A204.1 (cell line): ENCODE measurements around the gene SLX9.

Experiments used
- FAIRE-seq: peaks from 2 replicates; lab custom pipeline; 2012; peaks lifted over from hg19 to GRCh38; lab: Jason Lieb, UNC

Gene SLX9

DNA sequence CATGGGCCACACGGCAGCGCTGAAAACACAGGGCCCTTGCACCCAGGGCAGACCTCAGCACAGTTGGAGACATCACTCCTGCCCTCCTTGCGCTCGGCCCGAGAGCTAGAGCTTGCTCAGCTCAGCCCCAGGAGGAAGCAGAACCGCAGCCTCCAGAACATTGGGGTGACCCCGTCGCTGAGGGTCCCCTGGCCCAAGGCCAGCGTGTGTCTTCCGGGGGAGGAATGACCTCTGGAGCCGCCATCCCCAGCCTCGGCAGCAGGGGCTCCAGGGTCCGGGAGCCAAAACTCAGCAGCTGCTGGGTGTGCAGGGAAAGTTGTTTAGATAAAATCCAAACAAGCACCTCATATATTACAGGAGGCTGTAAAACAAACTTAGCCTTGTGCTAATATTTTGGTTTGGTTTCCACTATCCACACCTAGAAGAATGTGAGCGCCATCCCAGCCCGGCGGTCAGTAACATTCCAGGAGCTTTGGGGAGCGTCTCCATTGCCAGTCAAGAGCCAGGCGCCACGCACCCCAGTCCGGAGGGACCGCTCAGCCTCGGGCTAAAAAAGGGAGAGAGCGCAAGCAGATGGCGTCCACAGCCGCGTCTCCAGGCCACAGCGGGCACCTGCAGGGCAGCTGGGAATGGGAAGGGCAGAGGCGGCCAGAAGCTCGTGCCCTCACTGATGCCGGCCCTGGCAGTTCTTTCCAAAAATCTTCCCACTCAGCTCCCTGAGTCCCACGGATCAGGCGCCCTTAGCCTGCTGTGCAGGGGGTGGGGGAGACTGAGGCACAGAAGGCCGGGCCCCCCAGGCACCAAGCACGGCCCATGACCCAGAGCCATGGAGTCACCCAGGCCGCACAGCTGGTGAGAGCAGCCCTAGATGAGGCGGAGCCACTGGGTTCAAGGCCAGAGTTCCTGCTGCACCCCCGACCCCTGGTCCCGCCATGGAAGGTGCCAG lies 52.0 kb downstream of the SLX9 start:
- FAIRE-seq: no peak

DNA sequence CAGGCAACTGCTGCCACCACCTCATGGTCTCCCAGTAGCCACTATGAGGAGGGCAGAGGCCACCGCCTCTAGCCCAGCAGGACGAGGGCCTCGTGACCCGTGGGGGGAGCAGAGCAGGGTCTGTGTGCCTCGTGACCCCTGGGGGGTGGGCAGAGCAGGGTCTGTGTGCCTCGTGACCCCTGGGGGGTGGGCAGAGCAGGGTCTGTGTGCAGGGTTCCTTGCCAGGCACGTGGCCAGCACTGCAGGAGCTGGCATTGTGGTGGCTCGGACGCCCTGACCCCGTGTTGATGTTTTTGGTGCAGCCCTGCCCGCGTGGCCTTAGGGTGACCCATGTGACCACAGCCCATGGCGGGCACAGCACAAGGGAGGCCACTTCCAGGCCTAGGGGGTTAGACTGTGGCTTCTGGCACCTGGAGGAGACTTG lies 52.8 kb downstream of the SLX9 start:
- no peak for FAIRE-seq

- FAIRE-seq: no peak
Measured at GRCh38 chr21:44993321-44994046, 53.7 kb downstream of the SLX9 start.

- no peak for FAIRE-seq
Measured at GRCh38 chr21:44994047-44994694, 54.3 kb downstream of the SLX9 start.

GRCh38 chr21:44994695-44995342 lies 55.0 kb downstream of the SLX9 start:
- no peak for FAIRE-seq

DNA sequence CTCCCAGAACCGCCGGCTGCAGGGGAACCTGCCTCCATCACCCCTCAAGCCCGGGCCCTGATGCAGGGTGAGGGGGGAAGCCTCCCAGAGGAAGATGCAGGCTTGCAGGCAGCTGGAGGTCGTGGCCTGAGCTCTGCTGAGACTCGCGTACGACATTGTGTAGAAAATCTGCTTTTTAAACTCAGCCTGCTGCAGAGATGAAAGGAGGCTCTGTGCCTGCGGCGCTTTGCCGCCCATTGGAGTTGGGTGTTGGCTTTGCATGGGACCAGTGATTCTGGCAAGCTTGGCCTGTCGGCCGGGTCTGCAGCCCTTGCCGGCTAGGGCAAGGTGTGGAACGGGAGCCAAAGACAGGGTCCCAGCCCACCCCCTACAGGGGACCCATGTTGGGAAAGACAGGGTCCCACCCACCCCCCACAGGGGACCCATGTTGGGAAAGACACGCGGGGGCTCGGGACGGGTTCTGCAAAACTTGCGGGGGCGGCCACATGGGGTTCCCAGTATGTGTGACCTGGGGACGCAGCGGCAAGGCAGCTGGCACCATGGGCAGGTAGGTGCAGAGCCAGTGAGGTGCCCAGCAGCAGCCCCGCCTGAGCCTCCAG lies 55.6 kb downstream of the SLX9 start:
- FAIRE-seq: no peak

- FAIRE-seq: no peak
Measured at GRCh38 chr21:44996096-44996495, 56.3 kb downstream of the SLX9 start.

DNA sequence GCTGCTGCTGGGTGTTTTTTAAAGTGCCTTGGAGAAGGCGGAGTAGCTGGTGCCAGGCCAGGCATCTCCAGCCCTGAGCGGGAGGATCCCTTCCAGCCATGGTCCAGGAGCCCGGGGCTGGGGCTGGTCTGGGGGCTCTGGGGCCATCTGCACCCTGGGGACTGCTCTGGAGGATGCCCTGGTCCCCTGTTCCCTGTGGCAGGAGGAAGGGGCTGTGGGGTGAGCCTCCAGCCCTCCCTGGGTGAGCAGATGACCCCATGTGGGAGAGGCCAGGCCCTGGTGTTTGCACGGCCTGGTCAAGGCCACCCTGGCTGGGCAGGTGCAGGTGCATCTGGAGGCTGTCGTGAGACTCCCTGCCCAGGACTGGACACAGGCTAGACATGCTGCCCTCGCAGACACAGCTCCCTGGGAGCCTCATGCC lies 56.7 kb downstream of the SLX9 start:
- FAIRE-seq: no peak

DNA sequence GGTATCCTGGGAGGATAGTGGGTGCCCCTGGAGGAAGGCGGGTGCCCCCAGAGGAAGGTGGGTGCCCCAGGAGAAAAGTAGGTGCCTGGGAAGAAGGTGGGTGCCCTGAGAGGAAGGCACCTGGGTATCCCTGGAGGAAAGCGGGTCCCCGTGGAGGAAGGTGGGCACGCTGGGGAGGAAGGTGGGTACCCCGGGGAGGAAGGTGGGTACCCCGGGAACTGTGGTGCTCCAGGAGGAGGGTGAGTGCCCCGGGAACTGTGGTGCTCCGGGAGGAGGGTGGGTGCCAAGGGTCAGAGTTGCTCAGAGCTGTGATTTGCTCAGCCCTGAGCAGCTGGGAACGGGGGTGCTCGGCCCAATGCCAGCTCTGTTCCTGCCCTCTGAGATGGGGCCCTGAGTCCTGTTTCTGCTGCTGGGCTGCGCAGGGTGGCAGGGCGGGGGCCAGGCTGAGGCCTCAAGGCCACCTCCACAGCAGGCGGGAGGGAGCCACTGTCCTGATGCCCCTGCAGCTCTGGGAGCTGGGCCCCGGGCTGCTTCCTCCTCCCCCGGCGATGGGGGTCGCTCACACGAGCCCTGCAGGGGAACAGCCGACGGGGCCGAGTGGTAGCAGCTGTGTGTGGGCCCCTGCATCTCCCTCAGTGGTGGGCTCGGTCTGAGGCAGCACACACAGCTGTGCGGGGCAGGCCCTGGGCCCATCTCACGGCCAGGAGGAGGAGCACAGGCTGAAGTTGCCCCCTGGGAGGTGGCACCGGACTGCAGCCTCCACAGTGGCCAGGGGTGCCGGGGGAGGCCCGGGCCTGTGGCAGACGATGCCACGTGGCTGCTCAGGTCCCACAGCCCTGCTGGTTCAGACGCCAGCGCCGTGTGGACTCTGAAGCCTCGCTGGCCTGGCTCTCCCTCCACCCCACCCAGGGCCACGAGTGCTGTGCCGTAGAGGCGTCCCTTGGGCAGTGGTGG lies 57.4 kb downstream of the SLX9 start:
- FAIRE-seq: no peak

DNA sequence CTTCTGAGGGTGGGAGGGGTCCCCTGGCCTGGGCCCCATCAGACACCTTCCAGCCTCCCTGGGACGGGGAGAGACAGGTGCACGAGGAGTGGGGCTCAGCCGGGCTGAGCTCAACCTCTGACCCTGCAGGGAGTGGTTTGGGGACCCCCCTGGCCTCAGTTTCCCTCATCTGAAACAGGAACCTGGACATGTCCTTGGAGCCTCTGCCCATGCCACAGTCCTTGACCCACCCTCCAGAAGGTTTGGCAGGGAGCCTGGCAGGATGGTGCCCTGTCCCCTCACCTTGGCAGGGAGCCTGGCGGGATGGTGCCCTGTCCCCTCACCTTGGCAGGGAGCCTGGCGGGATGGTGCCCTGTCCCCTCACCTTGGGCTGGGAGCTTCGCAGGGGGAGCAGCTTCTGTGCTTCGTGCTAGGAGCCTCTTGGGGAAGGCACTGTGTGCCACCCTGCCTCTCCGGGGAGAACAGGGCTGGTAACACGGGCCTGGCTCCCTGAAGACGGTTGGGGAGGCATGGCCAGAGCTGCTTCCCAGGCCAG lies 58.3 kb downstream of the SLX9 start:
- FAIRE-seq: no peak

DNA sequence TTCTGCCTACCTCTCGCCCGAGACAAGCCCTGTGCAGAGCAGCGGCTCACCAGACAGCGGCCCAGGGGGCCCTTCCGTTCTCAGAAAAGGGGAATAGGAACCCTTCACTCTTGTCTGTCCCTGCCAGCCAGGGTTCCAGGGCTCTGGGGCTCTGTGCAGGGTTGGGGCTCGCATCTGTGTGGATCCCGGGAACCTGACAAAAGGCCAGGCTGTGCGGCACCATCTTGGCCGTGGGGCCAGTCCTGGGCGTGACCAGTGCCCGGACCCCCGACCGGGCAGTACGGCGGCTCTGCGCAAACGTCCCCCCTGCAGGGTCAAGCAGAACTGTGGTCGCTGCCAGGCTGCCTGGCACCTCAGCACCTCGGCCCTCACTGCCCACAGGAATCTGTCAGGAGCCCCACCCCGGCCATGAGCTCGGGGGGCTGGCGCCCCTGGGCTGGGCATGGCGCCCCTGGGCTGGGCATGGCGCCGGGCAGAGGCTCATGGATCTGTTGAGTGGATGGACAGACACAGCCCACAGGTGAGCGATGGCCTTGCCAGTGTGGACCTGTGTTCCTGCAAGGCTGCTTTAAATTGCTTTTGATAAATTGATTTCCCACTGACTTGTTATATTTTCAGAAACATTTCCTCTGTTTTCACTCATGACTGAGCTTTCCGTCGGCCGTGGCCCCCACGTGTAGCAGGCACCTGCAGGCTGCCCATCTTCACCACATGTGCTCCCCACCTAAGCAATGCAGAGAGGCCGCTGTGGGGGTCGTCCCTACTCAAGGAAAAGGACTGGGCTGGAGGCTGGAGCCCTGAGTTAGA lies 59.0 kb downstream of the SLX9 start:
- FAIRE-seq: no peak

- FAIRE-seq: no peak
Measured at GRCh38 chr21:44999428-44999971, 59.7 kb downstream of the SLX9 start.

- FAIRE-seq: no peak
Measured at GRCh38 chr21:44999972-45000636, 60.3 kb downstream of the SLX9 start.

DNA sequence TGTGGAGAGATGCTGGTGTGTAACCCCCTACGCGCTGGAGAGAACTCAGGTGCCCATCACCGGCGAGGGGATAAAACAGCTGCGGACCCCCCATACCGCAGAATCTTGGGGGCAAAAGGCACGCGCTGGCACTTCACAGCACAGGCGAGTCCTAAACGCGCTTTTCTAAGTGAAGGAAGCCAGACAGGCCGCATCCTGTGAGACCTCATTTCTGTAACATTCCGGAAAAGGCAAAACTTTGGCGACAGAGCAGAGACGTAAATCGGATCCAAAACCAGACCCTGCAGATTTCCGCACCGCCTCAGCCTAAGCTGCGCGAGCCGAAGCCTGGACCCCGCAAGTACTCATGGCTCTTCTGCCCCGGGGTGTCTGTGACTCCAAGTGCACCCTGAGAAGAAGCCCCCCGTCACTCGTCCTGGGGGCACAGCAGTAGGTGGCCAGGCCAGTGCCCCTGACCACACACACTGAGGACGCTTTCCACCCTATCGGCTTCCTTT lies 60.9 kb downstream of the SLX9 start:
- FAIRE-seq: no peak

- no peak for FAIRE-seq
Measured at GRCh38 chr21:45001134-45002095, 61.6 kb downstream of the SLX9 start.

DNA sequence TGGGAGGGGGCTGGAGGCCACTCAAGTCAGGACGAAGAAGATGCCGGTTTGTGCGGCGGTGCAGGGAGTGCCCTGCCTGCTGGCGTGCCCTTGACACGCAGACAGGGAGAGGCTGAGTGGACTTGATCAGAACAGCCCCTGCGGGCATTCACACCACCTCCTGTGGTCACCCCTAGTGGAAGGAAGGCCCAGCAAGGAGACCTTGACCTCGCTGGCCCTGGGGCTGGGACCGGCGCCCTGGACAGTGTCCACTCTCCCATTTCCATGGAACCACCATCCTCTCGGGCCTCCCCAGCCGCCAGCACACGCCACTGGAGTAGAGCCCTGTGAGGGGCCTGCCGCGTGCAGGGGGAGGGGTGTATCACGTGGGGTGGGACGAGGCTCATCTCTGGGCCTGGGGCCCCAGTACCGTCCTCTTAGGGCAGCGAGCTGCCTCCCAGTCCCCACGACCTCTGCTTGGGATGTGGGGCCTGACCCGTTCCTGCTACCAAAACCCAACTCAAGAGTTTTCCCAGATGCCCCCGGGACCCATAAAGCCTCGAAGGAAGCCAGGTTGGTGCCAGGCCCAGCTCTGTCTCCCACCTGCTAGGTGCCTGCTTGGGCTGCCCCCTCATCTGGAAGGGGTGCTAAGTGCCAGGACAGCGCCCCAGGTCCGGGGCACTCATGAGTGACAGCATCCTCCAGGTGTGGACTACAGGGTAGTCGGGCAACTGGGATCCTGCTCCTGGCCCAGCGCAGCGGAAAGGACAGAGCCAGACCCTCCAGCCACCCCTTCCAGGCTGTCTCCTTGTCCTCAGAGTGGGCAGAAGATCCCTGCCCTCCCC lies 62.8 kb downstream of the SLX9 start:
- no peak for FAIRE-seq
